COR-L47 (cell line): ENCODE data around the gene AUH.
"Not testable (repeated sequence)": the region's sequence is repeated elsewhere in the genome, so short reads cannot be mapped to it uniquely, and the experiment has no call there.

Experiments
- DNase-seq: peaks from one replicate; lab custom pipeline; 2025; lab: John Stamatoyannopoulos, UW

AUH gene, protein sequence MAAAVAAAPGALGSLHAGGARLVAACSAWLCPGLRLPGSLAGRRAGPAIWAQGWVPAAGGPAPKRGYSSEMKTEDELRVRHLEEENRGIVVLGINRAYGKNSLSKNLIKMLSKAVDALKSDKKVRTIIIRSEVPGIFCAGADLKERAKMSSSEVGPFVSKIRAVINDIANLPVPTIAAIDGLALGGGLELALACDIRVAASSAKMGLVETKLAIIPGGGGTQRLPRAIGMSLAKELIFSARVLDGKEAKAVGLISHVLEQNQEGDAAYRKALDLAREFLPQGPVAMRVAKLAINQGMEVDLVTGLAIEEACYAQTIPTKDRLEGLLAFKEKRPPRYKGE

DNA sequence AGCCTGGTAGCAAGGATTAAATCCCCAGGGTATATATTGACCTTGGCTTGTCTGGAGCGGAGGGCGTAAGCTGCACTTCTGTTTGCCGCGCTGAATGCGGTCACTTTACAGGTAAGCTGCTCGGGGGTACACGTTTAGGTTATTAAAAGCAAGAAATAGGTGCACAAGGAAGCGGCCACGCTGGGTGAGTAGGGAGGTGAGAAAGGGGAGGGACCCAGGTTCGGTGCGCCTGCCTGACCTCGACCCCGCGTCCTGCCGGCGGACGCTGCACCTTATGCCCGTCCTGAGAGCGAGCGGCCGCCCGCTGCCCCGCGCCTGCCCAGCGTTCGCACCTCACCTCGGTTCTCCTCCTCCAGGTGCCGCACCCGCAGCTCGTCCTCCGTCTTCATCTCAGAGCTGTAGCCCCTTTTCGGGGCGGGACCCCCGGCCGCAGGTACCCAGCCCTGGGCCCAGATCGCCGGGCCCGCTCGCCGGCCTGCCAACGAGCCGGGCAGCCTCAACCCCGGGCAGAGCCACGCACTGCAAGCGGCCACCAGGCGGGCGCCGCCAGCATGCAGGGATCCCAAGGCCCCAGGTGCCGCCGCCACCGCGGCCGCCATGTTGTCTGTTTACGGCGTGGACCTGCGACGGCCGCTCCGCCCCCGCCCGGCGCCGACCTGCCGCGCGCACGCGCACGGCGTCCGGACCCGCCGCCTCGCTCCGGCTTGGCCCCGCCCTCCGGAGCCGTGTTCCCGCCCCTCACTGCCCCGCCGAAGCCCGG lies at the start of gene AUH:
AUH (minus strand) TSS at position 628 of the 760 bp plus-strand sequence; CDS start at position 599, 29 bp downstream.
- peak; percentile 65 for DNase-seq

DNA sequence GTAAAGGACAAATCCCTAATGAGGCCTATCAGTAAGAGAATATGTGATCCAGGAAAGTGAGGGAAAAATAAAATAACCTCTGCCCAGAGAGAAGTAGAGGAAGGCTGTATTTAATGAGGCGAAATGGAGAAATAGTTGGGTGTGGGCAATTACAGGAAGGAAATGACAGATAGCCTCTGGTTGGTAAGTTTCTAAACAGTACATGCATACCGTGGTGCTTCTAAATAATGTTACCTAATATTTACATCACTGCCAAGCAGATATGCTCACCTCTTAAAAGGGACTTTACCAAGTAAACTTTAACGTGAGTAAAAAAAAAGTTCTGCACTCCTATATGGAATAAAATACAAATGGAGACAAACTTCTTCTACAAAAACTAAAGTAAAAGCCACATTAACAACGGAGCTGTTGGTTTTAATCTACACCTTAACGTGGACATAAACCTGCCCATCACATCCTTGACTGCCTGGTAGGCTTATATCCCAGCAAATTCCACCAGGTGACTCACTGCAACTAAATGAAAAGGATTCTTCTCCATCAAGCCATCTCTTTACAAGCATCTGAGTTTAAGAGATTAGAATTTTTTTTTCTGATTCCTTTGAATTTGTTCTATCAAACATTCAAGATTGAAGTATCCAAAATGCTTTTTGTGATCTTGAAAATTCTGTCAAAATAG lies 49.5 kb upstream of the AUH start:
- DNase-seq = no peak

DNA sequence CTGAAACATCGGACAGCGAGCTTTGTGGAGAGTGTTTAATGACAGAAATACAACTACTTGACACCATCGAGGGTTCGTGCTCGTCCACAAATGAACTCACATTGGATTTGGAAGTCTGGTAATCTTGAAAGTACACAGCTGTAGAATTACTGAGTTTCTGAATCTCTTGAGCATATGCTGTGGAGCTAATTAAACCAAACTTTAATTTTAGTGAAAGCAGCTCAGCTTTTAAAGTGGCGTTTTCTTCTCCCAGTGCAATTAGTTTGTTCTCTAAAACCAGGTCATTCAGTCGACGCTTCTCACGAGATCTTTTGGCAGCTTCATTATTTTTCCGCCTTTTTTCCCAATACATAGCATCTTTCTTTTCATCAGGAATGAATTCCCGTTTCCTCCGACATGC lies 48.4 kb upstream of the AUH start:
- DNase-seq = no peak

DNA sequence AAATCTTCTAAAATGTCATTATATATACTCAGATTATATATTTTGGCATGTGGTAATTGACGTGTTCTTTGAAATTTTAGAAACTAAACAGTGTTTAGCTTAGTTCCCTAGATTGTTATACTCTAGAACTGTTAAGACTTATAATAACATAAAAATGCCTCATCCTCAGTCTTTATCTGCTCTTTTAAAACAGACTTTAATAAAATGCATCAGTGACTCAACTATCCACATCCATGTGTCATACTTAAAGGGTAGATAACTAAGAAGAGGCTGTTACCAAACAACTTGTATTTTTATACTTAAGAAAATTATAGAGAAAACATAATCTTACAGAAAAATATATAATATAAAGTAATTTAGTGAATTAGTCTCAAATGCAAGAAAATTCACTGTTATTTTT lies 46.8 kb upstream of the AUH start:
- DNase-seq = no peak

DNA sequence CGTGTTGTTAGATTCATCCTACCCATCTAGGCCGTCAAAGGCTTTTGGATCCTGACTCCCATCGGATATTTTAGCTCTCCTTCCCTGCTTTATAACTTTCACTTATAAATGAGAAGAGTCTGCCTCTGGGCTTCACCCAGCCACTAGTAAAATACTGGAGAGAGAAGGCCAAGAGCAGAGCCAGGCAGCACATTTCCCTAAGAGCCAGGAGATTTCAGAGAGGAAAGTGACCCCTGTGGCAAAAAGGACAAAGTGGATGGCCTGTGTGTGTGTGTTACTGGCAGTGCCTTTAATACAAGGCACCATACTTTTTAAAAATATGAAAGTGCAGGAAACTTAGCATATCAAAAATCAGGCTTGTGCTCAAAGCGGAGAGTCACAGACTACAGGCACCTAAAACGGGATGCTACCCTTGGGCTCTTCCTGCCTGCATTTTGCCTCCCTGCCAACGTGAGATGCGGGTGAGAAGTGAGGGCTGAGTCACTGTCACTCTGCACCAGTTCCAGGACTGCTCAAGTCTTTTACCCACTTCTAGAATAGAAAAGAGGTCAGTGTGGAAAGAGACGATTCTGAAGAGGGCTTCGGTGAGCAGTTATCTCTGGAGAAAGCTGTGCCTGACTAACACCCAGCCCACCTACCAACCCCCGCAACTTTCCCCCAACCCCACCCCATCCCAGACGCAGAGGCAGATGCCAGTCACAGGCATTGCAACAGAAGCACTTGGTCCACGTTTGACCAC lies 46.0 kb upstream of the AUH start:
- no peak for DNase-seq

DNA sequence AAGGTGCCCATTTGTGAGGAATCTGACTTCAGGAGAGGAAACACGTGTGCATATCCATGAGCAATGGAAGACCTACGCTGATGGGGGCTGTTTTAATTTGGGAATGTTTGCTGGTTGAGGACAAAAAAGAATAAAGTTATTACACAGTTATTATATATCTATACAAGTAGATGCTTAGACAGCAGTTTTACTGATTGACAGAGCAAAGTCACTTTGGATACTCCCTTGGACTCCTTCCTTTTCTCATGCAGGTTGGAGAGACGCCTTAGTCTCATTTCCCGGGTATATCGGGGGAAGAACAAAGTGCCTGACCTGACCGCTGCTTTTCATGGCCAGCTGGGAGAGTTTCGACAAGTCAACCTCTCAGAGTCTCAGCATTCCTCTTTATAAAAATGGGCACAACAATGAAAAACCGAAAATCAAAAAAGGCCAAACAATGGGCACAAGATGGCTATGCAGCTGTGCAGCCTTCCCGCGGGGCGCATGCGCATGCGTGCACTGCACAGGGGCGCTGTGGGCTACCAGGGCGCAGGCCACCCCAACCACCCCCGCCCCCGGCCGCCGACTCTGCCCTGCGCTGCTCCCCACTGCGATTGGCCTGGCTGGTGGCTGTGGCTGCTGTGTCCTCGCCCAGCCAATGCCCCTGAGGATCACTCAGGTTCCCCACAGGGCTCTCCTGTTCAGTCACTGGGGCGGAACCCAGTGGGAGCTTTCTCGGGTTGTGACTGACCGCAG lies 43.8 kb upstream of the AUH start:
- no peak for DNase-seq

DNA sequence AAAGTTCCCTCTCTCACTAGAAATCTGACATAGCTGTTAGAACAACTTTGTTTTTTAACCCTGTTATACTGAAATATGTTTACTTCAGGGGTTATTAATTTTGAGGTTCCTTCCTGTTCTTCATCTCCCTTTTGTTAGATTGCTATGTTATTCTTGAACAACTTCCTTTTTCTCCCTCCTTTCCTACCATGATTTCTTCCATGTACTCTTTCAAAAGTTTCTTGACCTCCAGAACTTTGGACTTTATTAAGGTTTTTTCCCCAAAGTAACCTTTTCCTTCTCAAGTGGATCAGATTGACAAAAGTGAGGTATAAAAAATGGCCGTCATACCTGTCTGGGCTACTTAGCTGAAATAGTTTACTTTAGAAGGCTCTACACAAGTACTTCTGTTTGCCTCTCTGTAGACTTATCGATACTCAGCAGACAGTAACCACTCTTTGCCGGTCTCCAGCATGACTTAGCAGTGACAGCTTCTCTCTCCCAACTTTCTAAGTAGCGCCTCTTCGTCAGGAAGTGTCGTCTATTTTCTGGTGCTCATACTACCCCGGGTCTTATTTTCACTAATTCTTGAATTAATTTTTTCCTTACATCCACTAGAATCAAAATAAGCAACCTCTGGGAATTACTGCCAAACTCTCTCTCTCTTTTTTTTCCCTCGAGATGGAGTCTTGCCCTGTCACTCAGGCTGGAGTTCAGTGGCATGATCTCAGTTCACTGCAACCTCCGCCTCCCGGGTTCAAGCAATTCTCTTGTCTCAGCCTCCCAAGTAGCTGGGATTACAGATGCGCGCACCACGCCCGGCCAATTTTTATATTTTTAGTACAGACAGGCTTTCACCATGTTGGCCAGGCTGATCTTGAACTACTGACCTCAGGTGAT lies 42.2 kb upstream of the AUH start:
- DNase-seq = no peak

DNA sequence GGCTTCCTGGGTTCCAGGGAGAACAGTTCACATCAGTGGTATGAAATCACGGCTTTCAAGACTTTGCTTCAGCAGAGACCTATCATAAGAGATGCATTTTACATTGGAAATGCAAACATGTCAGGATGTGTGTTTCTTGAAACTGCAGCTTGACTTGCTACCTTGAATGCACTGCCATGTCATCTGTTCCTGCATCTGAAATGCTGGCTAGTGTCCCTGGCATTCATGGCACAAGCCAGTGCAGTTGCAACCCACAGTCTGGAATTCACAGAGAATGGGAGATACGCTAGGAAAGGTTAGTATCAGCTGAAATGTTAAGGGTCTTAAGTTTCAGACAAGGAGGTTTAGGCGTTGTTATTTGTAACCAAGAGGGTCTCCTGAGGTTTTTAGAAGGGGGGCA lies 37.2 kb upstream of the AUH start:
- DNase-seq = no peak

DNA sequence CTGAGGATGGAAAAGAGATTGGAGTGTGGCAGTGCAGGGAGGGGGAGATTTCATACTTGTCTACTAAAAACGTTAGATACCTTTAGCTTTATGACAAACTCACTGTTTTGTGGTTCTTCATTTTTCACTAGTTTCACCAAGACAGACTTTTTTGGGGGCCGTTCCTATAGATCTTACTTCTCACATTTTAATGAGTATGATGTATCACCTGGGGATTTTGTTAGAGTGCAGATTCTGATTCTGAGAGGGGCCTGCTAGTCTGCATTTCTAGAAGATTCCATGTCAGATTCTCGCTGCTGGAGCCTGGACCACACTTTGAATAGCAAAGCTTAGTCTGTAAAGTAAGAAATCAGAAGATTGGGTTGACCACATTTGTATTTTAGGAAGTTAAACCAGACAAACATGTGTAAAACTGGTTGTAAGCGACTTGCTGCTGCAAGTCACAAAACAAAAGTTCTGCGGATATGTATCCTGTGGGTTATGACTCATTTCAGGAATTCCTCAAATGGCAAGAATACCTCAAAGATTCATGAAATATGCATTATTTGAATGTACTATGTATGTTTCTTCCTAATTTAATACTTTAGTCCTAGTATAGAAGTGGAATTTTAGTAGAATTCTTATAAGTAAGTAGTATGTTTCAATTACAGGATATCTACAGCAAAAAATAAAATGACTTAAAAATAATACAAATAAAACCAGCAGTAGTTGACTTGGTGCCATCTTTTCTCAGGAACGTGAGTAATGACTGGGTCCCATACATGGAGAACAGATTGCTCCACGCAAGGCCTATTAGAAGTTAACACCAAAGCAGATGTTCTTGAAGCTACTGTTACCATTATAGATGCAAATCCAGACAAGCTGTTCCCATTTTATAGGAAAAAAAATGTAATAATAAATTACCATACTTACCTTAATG lies 34.1 kb upstream of the AUH start:
- no peak for DNase-seq

DNA sequence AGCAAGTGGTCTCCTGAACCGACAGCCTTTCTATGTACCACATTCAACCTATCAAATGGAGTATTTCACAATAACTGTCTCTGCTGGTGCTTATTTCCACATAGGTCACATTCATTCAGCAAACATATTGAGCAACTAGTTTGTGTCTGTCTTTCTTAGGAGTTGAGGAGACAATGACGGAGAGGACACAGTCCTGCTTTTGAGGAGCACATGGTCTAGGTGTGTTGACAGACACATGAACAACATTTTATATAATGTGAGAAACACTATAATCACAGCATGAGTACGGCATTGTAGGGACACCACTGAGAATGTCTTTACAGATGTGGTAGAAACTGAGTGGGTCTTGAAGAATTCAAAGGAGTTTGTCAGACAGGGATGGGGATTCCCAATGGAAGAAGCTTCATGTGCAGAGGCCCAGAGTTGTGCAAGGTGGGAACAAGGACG lies 33.4 kb upstream of the AUH start:
- no peak for DNase-seq

DNA sequence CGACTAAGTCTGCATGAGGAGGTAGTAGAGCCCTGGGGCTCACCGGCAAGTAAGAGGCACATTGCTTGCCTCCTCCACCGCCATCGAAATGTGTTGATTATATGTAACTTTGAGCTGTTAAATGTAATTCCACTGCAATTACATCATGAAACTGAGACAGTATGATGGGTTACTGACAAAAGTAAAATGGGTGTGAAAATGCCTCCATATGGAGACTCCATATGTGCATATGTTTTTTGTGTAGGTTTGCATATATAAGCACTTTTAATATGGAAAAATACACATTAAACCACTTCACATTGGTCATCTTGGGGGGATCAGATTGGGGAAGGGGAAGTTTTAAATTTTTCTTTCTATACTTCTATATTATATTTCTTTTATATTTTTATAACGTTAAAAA lies 32.1 kb upstream of the AUH start:
- DNase-seq = no peak

DNA sequence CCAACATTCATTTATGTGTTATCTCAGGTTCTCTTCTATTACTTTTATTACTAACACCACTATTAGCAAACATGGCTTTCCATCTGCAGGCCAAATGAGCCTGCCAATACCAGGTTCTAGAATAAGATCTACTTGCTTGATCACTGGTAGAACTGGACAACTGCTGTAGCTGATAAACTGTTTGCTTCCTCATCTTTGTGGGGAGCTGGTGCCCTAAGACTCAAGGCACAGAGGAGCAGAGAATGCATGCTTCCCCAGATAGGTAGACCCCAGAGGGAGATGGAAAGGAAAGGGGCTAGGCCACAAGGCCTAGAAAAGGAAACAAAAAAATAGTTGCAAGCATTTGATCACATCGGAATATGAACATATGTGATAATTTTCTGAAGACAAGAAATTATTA lies 30.7 kb upstream of the AUH start:
- DNase-seq = no peak

DNA sequence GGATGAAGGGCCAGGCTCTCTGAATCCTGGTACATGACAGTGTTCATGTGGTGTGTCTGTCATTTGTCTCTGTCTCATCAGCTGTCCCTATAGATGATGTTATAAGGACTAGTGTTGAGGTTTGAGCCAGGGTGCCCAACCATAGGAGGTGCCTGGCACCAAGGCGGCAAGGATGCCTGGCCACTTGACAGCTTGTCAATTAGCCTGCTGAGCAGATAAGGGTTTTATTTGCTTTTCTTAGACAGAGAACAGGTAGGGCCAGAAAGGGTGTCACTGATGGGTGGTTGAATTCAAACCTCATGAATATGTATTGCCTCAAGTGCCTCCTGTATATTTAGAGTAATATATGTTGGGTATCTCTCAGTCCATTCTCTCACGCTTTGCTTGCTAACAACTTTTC lies 30.1 kb upstream of the AUH start:
- DNase-seq = peak; percentile 2

DNA sequence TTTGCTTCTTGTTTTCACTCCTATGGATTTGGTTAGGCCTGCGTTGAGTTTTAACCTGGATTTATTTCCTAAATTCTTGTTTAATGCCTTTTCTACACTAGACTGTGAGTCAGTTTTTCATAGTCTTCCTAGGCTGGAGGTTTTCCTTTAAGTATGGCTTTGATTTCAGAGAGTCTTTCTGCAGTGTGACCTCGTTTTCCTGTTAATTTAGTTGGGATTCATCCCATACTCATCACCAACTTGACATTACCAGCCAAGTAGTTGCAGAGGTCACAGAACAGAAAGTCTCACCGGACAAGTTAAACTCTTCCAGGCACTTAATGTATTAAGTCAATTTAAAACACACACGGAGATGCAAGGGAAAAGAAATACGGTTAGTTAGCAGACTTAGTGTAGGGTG lies 29.7 kb upstream of the AUH start:
- DNase-seq = no peak

DNA sequence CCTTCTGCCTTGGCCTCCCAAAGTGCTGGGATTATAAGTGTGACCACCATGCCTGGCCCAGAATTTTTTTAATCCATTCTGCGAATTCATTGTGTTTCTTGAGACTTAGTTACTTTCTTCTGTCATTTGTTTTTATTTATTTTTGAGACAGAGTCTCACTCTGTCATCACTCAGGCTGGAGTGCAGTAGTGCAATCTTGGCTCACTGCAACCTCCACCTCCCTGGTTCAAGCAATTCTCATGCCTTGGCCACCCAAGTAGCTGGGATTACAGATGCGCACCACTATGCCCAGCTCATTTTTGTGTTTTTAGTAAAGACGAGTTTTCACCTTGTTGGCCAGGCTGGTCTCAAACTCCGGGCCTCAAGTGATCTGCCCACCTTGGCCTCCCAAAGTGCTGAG lies 28.0 kb upstream of the AUH start:
- not testable (repeated sequence) for DNase-seq

DNA sequence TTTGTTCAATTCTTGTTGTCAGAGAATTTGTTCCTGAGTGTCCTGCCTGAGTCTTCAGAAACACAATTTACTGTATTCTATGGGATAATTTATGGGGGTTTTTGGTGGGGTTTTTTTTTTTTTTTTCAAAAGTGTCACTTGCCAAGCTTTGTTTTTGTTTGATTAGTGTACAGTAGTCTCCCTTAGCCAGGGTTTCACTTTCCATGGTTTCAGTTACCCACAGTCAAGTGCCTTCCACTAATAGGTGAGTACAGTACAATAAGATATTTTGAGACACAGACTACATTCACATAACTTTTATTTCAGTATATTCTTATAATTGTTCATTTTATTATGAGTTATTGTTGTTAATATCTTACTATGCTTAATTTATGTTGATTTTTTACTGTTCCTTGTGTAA lies 25.0 kb upstream of the AUH start:
- DNase-seq = no peak

DNA sequence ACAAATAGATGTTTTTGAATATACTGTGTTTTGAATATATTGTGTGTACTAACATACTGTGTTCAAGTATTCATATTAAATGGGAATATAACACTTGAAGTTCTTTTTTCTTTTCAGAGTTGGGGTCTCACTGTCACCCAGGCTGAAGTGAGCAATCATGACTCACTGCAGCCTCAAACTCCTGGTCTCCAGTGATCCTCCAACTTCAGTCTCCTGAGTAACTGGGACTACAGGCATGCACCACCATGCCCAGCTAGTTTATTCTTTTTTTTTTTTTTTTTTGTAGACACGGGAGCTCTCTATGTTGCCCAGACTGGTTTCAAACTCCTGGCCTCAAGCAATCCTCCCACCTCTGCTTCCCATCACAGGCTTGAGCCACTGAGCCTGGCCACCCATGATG lies 23.2 kb upstream of the AUH start:
- DNase-seq = no peak

DNA sequence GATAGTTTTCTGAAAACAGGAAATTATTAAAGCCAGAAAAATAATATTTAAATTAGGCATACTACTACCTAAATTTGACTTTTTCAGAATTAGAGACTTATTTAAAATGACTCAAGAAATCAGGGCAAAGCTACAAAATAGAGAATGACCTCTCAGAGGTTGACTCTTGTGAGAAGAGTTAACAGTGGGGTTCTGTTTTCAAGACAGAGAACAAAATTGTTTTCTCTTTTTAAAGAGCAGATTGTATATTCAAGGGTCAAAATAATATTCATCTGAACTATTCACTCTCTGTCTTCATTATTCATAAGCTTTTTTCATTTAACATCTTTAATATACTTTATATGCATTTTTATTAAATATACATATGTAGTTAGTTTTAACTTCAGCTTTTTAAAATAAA lies 21.9 kb upstream of the AUH start:
- DNase-seq = no peak

DNA sequence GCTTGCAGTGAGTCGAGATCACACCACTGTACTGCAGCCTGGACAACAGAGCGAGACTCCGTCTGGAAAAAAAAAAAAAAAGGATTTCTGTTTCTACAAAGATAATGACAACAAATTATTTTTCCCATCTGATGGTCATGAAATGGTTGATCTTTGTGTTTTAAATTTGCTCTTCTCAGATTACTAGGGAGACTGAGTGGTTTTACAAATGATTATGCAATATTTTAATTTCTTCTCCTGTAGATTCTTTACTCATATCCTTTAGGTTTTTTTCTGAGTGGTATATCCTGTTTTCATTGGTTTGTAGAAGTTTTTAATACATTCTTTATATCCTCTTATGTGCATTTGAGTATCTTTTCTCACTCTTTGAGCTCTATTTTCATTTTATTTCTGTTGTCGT lies 20.6 kb upstream of the AUH start:
- DNase-seq = no peak

DNA sequence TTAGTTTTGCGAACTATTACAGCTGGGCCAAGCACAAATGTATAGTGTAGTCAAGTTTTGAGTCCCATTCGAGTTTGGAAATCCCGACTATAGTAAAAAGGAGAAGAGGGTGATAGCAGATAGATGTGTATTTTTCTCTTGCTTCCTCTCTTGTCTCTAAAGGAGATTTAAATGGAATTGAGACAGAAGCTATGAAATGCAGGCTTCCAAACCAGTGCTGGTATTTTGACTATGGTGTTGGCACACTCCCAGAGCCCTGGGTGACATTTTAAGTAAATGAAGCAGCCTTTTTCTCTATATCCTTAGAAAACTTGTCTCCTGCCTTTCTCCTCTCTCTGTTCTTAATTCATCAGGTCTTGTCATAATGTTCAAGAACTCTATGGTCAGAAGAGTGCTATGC lies 17.7 kb upstream of the AUH start:
- DNase-seq = no peak
